Trophoblast cell (in vitro differentiated cells and primary cell): ENCODE results near the gene DNAJC11.

ENCODE experiments used
- DNase-seq, 2 donors: peaks; one replicate each; pipeline ENCODE4 v3.0.0-alpha.2; 2016
- H2AFZ ChIP-seq: 2 replicates; pipeline ENCODE4 v1.6.1; 2013; ENCODE audit warnings: low read length, moderate library complexity, mild to moderate bottlenecking; ENCODE audit not compliant: insufficient read depth, poor library complexity
- H2AK5ac ChIP-seq: 2 replicates; pipeline ENCODE4 v1.6.1; 2013; ENCODE audit warnings: mild to moderate bottlenecking, low read length
- H2BK120ac ChIP-seq: 2 replicates; pipeline ENCODE4 v1.6.1; 2013; ENCODE audit warnings: low read length, mild to moderate bottlenecking, moderate library complexity; ENCODE audit not compliant: insufficient read depth, poor library complexity
- H2BK12ac ChIP-seq: 2 replicates; pipeline ENCODE4 v1.6.1; 2013; ENCODE audit warnings: mild to moderate bottlenecking, low read length, moderate library complexity
- H2BK5ac ChIP-seq: 2 replicates; pipeline ENCODE4 v1.6.1; 2013; ENCODE audit warnings: low read length, low read depth, moderate library complexity, mild to moderate bottlenecking; ENCODE audit not compliant: poor library complexity
- H3K14ac ChIP-seq: 2 replicates; pipeline ENCODE4 v1.6.1; 2013; ENCODE audit warnings: mild to moderate bottlenecking, low read length
- H3K18ac ChIP-seq: 2 replicates; pipeline ENCODE4 v1.6.1; 2013; ENCODE audit warnings: mild to moderate bottlenecking, low read length
- H3K23ac ChIP-seq: 2 replicates; pipeline ENCODE4 v1.6.1; 2013; ENCODE audit warnings: low read length
- H3K27ac ChIP-seq: 2 replicates; pipeline ENCODE4 v1.5.1; 2013; ENCODE audit warnings: low read depth, mild to moderate bottlenecking, inconsistent platforms, low read length, moderate library complexity
- H3K27me3 ChIP-seq: 2 replicates; pipeline ENCODE4 v1.6.1; 2013; ENCODE audit warnings: inconsistent platforms, mild to moderate bottlenecking, low read length, moderate library complexity; ENCODE audit not compliant: insufficient read depth
- H3K36me3 ChIP-seq, 2 experiments: 1 replicate in 1 of 2; 2 replicates in 1 of 2; pipeline ENCODE4 v1.6.1; 2013; ENCODE audit warnings: low read length in 2 of 2, mild to moderate bottlenecking in 2 of 2, moderate library complexity in 1 of 2; ENCODE audit not compliant: insufficient read depth in 2 of 2, control insufficient read depth in 1 of 2
- H3K4ac ChIP-seq: 2 replicates; pipeline ENCODE4 v1.6.1; 2013; ENCODE audit warnings: low read depth, mild to moderate bottlenecking, low read length, moderate library complexity
- H3K4me1 ChIP-seq, 2 experiments: 1 replicate in 1 of 2; 2 replicates in 1 of 2; pipeline ENCODE4 v1.6.1; 2013; ENCODE audit warnings: low read length in 2 of 2, mild to moderate bottlenecking in 2 of 2, moderate library complexity in 1 of 2; ENCODE audit not compliant: insufficient read depth in 2 of 2, control insufficient read depth in 1 of 2
- H3K4me2 ChIP-seq: 2 replicates; pipeline ENCODE4 v1.6.1; 2013; ENCODE audit warnings: inconsistent platforms, mild to moderate bottlenecking, low read length, moderate library complexity
- H3K4me3 ChIP-seq: 2 replicates; pipeline ENCODE4 v1.5.1; 2013; ENCODE audit warnings: mild to moderate bottlenecking, low read depth, low read length, inconsistent platforms
- H3K79me1 ChIP-seq: one replicate; pipeline ENCODE4 v1.6.1; 2013; ENCODE audit warnings: low read length
- H3K79me2 ChIP-seq: 2 replicates; pipeline ENCODE4 v1.6.1; 2013; ENCODE audit warnings: low read length, mild to moderate bottlenecking; ENCODE audit not compliant: control insufficient read depth, insufficient read depth, poor library complexity
- H3K9ac ChIP-seq: 2 replicates; pipeline ENCODE4 v1.6.1; 2013; ENCODE audit warnings: mild to moderate bottlenecking, low read length
- H3K9me3 ChIP-seq: 2 replicates; pipeline ENCODE4 v1.6.1; 2013; ENCODE audit warnings: low read depth, mild to moderate bottlenecking, control low read depth, inconsistent platforms, low read length; ENCODE audit not compliant: insufficient read depth
- H4K12ac ChIP-seq: 2 replicates; pipeline ENCODE4 v1.6.1; 2013; ENCODE audit warnings: low read depth, mild to moderate bottlenecking, low read length, moderate library complexity
- H4K8ac ChIP-seq: 2 replicates; pipeline ENCODE4 v1.6.1; 2013; ENCODE audit warnings: low read depth, mild to moderate bottlenecking, low read length, moderate library complexity
- H4K91ac ChIP-seq: one replicate; pipeline ENCODE4 v1.6.1; 2013; ENCODE audit warnings: low read depth, mild to moderate bottlenecking, low read length, moderate library complexity
- WGBS: extraction: QIAGEN DNeasy Blood & Tissue Kit; methylation state at CpG from one replicate; pipeline ENCODE4 v1.1.7; 2013; ENCODE audit warnings: missing lambda C conversion rate; ENCODE audit not compliant: insufficient read length, insufficient coverage; ENCODE audit errors: extremely low coverage; 5-methylcytosine and 5-hydroxymethylcytosine counted together

Gene DNAJC11

DNA sequence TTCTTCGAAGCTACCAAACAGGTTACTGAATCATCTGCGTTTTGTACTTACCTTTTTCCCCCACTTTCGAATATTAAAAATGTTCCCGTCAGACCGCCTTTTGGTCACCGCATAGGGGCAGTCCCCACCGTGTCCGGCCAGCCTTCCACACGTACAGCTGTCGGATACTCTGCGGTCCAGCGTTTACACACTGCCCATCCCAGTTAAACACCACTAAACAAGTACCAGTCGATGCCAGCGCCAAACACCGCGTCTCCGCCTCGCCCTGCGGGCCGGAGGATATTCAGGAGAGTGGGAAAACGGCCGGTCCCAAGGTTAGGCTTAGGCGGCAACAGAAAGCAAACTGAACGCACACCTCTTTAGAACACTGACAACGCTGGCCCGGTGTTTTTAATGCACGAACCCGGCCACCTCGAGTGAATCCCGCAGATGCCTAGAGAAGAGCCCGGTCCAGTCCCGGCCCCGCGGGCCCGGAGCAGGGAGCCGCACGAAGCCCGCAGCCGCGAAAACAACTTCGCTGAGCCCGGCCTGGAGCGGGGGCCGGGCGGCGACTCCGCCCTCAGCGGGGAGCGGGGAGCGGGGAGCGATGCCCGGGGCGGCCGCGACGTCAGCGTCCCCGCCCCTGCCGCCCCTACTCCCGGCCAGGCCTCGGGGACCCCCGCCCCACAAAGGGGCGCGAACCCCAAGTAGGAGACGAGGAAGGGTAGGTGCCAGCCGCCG lies 88.8 kb downstream of the DNAJC11 start:
- Histone ChIP-seq H3K9ac (peak overlapping the region; percentile 15), H3K27ac (peak overlapping the region; percentile 73), H3K27me3 (no peaks in the 10 kb centered on the region), H3K79me2 (peaks cover 26% of the 10 kb centered on the region), H3K9me3 (no peaks in the 10 kb centered on the region), H2BK12ac (peak overlapping the region; percentile 42), H3K36me3 (peaks cover 10 to 12% of the 10 kb centered on the region in 2 experiments), H3K79me1 (peaks cover 16% of the 10 kb centered on the region), H3K4ac (peak overlapping the region; percentile 76), H4K12ac (peak overlapping the region; percentile 85), H3K4me1 (peaks cover 0 to 6% of the 10 kb centered on the region in 2 experiments), H2BK120ac (peak overlapping the region; percentile 68), H3K18ac (peak overlapping the region; percentile 84), H3K4me3 (peak overlapping the region; percentile 86), H4K91ac (peak overlapping the region; percentile 67), H3K14ac (peak overlapping the region; percentile 85), H3K23ac (no peak overlapping the region), H2AFZ (peak overlapping the region; percentile 50), H4K8ac (peak overlapping the region; percentile 59), H2AK5ac (peak overlapping the region; percentile 80), H2BK5ac (peak overlapping the region; percentile 78), H3K4me2 (peak overlapping the region; percentile 100)
- peak; percentile 87 to 93 for DNase-seq
- no CpG with 5 or more reads among the region's 67 CpGs for WGBS

DNA sequence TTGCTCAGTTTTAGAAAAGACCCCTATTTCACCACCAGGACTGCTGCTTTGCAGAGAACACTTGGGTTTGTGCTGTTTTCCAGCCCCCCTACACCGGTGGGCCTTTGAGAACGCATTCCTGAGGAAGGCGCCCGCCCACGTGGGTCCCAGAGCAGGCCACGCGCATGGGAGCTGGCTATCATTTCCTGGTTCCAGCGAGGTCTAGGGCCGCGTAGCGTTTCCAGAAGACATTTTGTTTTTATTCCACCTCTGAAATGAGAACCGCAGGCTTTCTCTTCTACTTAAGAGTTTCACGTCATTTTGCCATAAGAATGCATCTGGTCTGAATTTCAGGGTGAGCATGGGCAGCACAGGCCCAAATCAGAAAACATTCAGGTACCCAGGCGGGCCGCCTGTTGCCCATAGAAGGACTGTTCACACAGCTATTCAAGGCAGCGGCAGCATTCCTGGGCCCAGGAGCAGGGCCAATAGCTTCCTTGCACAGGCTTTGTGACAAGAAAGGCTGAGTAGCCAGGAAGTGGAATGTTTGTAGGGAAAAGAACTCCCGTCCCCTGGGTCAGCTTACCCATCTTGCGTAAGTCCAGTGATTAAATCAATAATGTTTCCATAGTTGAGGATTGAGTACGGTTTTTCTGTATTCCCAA lies 97.6 kb downstream of the DNAJC11 start:
- peak overlapping the region; percentile 96 for H4K12ac ChIP-seq
- H2AFZ ChIP-seq: peak overlapping the region; percentile 74
- peaks cover 35% of the 10 kb centered on the region for H3K79me1 ChIP-seq
- peak; percentile 65 to 76 for DNase-seq
- H2BK5ac ChIP-seq: peak overlapping the region; percentile 51
- peak overlapping the region; percentile 90 for H3K18ac ChIP-seq
- peak overlapping the region; percentile 98 for H3K27ac ChIP-seq
- H4K8ac ChIP-seq: peak overlapping the region; percentile 98
- no peak overlapping the region for H3K23ac ChIP-seq
- H2AK5ac ChIP-seq: no peak overlapping the region
- H3K4me3 ChIP-seq: no peak overlapping the region
- H3K9me3 ChIP-seq: peaks cover 5% of the 10 kb centered on the region
- H3K36me3 ChIP-seq: peaks cover 6 to 7% of the 10 kb centered on the region in 2 experiments
- H3K14ac ChIP-seq: peak overlapping the region; percentile 98
- peaks cover 21 to 25% of the 10 kb centered on the region in 2 experiments for H3K4me1 ChIP-seq
- H3K4ac ChIP-seq: peak overlapping the region; percentile 5
- no peaks in the 10 kb centered on the region for H3K27me3 ChIP-seq
- no CpG with 5 or more reads among the region's 19 CpGs for WGBS
- H2BK120ac ChIP-seq: peak overlapping the region; percentile 82
- peak overlapping the region; percentile 65 for H4K91ac ChIP-seq
- peak overlapping the region; percentile 25 for H2BK12ac ChIP-seq
- H3K4me2 ChIP-seq: peak overlapping the region; percentile 85
- peak overlapping the region; percentile 57 for H3K9ac ChIP-seq
- H3K79me2 ChIP-seq: peaks cover 36% of the 10 kb centered on the region

DNA sequence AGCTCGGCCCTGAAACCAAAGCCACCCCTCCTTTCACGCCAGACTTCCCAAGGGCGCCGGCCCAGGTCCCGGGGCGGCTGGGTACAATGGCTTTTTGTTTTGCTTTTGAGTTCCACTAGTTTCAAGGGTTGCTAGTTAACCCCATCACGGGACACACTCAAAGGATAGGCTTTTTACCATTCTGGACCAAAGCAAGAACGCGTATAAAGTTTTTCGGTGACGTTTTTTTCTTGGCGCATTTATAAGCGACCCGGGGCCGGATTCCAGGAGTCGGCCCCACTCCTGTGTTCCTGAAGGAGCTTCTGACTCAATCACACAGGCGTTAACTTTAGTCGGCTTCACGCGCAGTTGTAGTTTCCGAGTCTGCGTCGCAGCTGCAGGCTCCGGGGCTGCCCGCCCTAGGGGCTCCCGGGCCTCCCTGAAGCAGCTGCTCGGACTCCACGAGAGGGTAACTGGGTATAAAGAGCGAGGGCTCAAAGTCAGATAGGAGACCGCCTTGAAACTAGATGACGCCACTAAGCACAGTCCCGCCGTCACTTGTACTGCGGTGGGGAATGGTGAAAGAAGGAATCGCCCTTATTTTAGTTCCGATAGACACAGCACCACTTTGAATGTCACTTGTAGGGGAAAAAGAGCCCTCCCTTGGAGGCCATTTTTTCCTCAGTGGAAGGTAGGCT lies 98.2 kb downstream of the DNAJC11 start:
- WGBS: no CpG with 5 or more reads among the region's 36 CpGs
- H3K27ac ChIP-seq: peak overlapping the region; percentile 98
- H2BK5ac ChIP-seq: peak overlapping the region; percentile 51
- DNase-seq: peak; percentile 86 to 89
- peak overlapping the region; percentile 85 for H2AK5ac ChIP-seq
- peaks cover 7% of the 10 kb centered on the region for H3K9me3 ChIP-seq
- peak overlapping the region; percentile 82 for H2BK120ac ChIP-seq
- peaks cover 36% of the 10 kb centered on the region for H3K79me2 ChIP-seq
- no peak overlapping the region for H3K23ac ChIP-seq
- H4K8ac ChIP-seq: peak overlapping the region; percentile 98
- H3K4me3 ChIP-seq: peak overlapping the region; percentile 50
- peak overlapping the region; percentile 85 for H3K4me2 ChIP-seq
- peak overlapping the region; percentile 67 for H3K9ac ChIP-seq
- peaks cover 21 to 25% of the 10 kb centered on the region in 2 experiments for H3K4me1 ChIP-seq
- peak overlapping the region; percentile 65 for H4K91ac ChIP-seq
- peak overlapping the region; percentile 25 for H2BK12ac ChIP-seq
- peaks cover 35% of the 10 kb centered on the region for H3K79me1 ChIP-seq
- peak overlapping the region; percentile 90 for H3K18ac ChIP-seq
- H3K27me3 ChIP-seq: no peaks in the 10 kb centered on the region
- H3K4ac ChIP-seq: peak overlapping the region; percentile 5
- H4K12ac ChIP-seq: peak overlapping the region; percentile 96
- peak overlapping the region; percentile 98 for H3K14ac ChIP-seq
- peak overlapping the region; percentile 74 for H2AFZ ChIP-seq
- peaks cover 9 to 11% of the 10 kb centered on the region in 2 experiments for H3K36me3 ChIP-seq

DNA sequence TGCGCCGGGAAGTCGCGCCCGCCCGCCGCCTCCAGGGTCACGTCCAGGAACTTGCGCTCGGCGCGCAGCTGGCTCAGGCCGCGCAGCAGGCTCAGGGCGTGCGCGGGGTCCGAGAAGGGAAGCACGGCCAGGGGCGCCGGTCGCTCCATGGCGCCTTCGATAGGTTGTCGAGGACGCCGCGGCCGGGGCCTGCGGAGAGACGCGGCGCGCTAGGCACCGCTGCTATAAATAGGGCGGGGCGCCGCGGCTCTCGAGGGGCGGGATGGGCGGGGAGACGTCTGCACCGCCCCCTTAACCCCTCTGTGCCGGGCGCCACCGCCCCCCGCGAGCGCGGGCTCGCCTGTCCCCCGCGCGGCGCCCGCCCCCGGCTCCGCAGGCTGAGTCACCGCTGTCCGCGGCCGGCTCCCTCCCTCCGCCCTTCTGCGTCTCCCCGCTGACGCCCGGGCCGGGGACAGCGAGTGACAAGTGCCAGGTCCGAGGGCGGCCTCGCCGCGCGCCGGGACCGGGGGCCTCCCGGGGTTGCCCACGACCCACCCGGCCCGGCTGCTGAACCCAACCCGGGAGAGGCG lies 98.9 kb downstream of the DNAJC11 start, which contains the start of gene KLHL21:
TSS of gene KLHL21 (minus strand) at position 201 of the 569 bp plus-strand sequence. CDS start at position 149, 52 bp downstream.
- Histone ChIP-seq H2AK5ac (peak within 1 kb of the TSS; percentile 85), H3K9me3 (peaks cover 7% of the 10 kb centered on the region), H3K4me2 (peak within 1 kb of the TSS; percentile 99), H3K14ac (peak within 1 kb of the TSS; percentile 98), H3K9ac (peak within 1 kb of the TSS; percentile 67), H2BK5ac (peak within 1 kb of the TSS; percentile 51), H3K79me1 (peaks cover 35% of the 10 kb centered on the region), H2BK120ac (peak within 1 kb of the TSS; percentile 82), H3K23ac (peak within 1 kb of the TSS; percentile 83), H3K4me1 (peaks cover 21 to 25% of the 10 kb centered on the region in 2 experiments), H4K8ac (peak within 1 kb of the TSS; percentile 98), H3K18ac (peak within 1 kb of the TSS; percentile 90), H3K4ac (peak within 1 kb of the TSS; percentile 95), H2AFZ (peak within 1 kb of the TSS; percentile 74), H4K91ac (peak within 1 kb of the TSS; percentile 65), H2BK12ac (peak within 1 kb of the TSS; percentile 25), H3K36me3 (peaks cover 13 to 16% of the 10 kb centered on the region in 2 experiments), H3K27me3 (no peaks in the 10 kb centered on the region), H3K27ac (peak within 1 kb of the TSS; percentile 98), H3K79me2 (peaks cover 36% of the 10 kb centered on the region), H3K4me3 (peak within 1 kb of the TSS; percentile 97), H4K12ac (peak within 1 kb of the TSS; percentile 96)
- no CpG with 5 or more reads among the region's 84 CpGs for WGBS
- DNase-seq: peak; percentile 79 to 88
